ENCODE measurements around the gene POSTN.
"Not testable (repeated sequence)": the region's sequence is repeated elsewhere in the genome, so short reads cannot be mapped to it uniquely, and the experiment has no call there.

The POSTN gene

GRCh38 chr13:37586164-37586563 is 12.4 kb downstream of the POSTN start:
- TF ChIP-seq CTCF (IDR thresholded peaks at IDR 0.05; ENCODE audit: low read length, missing control alignments) = no peak
- DNase-seq (ENCODE audit: low read depth) = no peak
- no peak overlapping the region for H3K4me3 ChIP-seq (replicated peaks; ENCODE audit: low read depth, low read length)

- H3K4me3 ChIP-seq (replicated peaks; ENCODE audit: low read depth, low read length) = no peak overlapping the region
- TF ChIP-seq CTCF (IDR thresholded peaks at IDR 0.05; ENCODE audit: low read length, missing control alignments) = no peak
- DNase-seq (ENCODE audit: low read depth) = no peak
These were observed 13.0 kb downstream of the POSTN start for GRCh38 chr13:37585541-37585940.

- no peak overlapping the region for H3K4me3 ChIP-seq (replicated peaks; ENCODE audit: low read depth, low read length)
- no peak for TF ChIP-seq CTCF (IDR thresholded peaks at IDR 0.05; ENCODE audit: low read length, missing control alignments)
- no peak for DNase-seq (ENCODE audit: low read depth)
These were observed 22.0 kb downstream of the POSTN start for GRCh38 chr13:37576601-37577000.

- no peak for TF ChIP-seq CTCF (IDR thresholded peaks at IDR 0.05; ENCODE audit: low read length, missing control alignments)
These were observed 33.1 kb downstream of the POSTN start for GRCh38 chr13:37565425-37565824.

GRCh38 chr13:37561031-37561430 is 37.5 kb downstream of the POSTN start:
- H3K4me3 ChIP-seq (replicated peaks; ENCODE audit: low read depth, low read length) = no peak overlapping the region
- no peak for DNase-seq (ENCODE audit: low read depth)
- TF ChIP-seq CTCF (IDR thresholded peaks at IDR 0.05; ENCODE audit: low read length, missing control alignments) = no peak

More at GRCh38 chr13:37565425-37565824, 33.1 kb downstream of the POSTN start:
- no peak for DNase-seq (ENCODE audit: low read depth)
- no peak overlapping the region for H3K4me3 ChIP-seq (replicated peaks; ENCODE audit: low read depth, low read length)

GRCh38 chr13:37560526-37560925 is 38.0 kb downstream of the POSTN start:
- H3K4me3 ChIP-seq (replicated peaks; ENCODE audit: low read depth, low read length) = no peak overlapping the region
- no peak for TF ChIP-seq CTCF (IDR thresholded peaks at IDR 0.05; ENCODE audit: low read length, missing control alignments)
- no peak for DNase-seq (ENCODE audit: low read depth)

- H3K4me3 ChIP-seq (replicated peaks; ENCODE audit: low read depth, low read length); DNase-seq (ENCODE audit: low read depth): not testable (repeated sequence)
These were observed 39.8 kb downstream of the POSTN start for GRCh38 chr13:37558766-37559165.

- no peak overlapping the region for H3K4me3 ChIP-seq (replicated peaks; ENCODE audit: low read depth, low read length)
- TF ChIP-seq CTCF (IDR thresholded peaks at IDR 0.05; ENCODE audit: low read length, missing control alignments) = no peak
- DNase-seq (ENCODE audit: low read depth) = no peak
These were observed 52.5 kb downstream of the POSTN start for GRCh38 chr13:37546087-37546486.

All from fibroblast of pulmonary artery (primary cell).